ENCODE results near the gene GINS2.

DNA sequence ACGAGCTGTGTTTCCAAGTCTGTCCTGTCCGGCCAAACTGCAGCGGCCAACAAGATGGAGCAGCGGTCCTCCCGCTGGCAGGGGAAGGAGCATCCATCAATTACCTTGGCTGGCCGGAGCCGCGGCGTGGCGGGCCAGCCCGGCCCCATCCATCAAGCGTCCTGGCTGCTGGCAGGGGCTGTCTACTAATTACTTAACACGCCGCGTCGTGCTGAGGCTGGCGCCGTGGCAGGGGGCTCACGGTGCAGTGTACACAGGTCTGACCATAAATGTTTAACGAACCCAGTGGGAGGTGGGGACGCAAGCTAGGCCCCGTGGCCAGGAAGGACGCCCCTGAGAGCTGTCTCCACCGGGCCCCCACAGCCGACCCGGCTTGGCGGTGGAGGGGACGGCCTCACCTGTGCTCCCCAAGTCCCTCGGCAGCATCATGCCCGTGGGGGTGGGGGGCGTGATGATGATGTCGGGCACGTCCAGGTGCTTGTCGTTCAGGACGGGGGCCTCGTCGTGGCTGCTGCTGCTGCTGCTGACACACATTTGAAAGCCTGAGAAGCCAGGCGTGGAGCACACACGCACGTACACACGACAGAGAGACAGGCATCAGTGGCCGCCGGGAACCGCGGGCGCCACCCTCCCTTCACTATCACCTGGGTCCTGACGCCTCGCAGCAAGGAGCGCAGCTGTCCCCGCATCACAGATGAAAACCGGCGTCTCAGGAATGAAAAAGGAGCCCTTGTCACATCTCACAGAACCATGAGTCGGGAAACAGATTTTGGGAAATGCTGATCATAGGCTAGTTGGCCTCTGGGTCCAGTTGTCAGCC, 21.2 kb upstream of the GINS2 start:
- TF ChIP-seq, protein P1, sequence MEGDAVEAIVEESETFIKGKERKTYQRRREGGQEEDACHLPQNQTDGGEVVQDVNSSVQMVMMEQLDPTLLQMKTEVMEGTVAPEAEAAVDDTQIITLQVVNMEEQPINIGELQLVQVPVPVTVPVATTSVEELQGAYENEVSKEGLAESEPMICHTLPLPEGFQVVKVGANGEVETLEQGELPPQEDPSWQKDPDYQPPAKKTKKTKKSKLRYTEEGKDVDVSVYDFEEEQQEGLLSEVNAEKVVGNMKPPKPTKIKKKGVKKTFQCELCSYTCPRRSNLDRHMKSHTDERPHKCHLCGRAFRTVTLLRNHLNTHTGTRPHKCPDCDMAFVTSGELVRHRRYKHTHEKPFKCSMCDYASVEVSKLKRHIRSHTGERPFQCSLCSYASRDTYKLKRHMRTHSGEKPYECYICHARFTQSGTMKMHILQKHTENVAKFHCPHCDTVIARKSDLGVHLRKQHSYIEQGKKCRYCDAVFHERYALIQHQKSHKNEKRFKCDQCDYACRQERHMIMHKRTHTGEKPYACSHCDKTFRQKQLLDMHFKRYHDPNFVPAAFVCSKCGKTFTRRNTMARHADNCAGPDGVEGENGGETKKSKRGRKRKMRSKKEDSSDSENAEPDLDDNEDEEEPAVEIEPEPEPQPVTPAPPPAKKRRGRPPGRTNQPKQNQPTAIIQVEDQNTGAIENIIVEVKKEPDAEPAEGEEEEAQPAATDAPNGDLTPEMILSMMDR (conservative IDR thresholded peaks at IDR 0.05; ENCODE audit: low read length) = no peak
- no peak for TF ChIP-seq EZH2phosphoT487 (IDR thresholded peaks at IDR 0.05; ENCODE audit: borderline replicate concordance)
